HepG2 (cell line): ENCODE results near the gene ATXN1L. TPM values are rescaled to one million over a fixed set of nuclear protein-coding genes. Genes with fewer than 3 reads are reported as not detected.

ENCODE experiments used
- ATAC-seq: fragments of 200-7000 bp; cut with Tn5 transposase; 3 replicates; pipeline ENCODE4 v1.9.1; 2020; ENCODE audit warnings: mild to moderate bottlenecking, moderate library complexity
- BruUV-seq: library from RNA; stranded (reverse); fragments of 400-500 nt; replicated peaks from 2 replicates; lab custom pipeline; 2021; lab: Mats Ljungman, UMichigan
- CTCF ChIA-PET: fragments of 300-600 bp; formaldehyde crosslinking; extraction: SDS; loops from one replicate; lab custom pipeline; 2021; ENCODE audit warnings: low total read pairs, inconsistent platforms, low intra/inter-chr PET ratio; lab: Yijun Ruan, JAX
- POLR2A ChIA-PET: fragments of 350-600 bp; sonication (Branson Sonifier 250); formaldehyde crosslinking; loops from one replicate; lab custom pipeline; 2020; ENCODE audit warnings: antibody characterized with exemption, inconsistent platforms; lab: Yijun Ruan, JAX
- DNase-seq: peaks from one replicate; pipeline ENCODE4 v3.0.0-alpha.2; 2015; ENCODE audit warnings: low spot score
- FAIRE-seq: peaks from 3 replicates; lab custom pipeline; 2011; peaks lifted over from hg19 to GRCh38; lab: Jason Lieb, UNC
- H2AFZ ChIP-seq: one replicate; pipeline ENCODE4 v1.6.1; 2011; ENCODE audit warnings: low read length, inconsistent platforms
- H3K27ac ChIP-seq: fragments of 300-600 bp; 3 replicates; pipeline ENCODE4 v1.8.0; 2011; ENCODE audit warnings: mixed run types, mild to moderate bottlenecking, mixed read lengths, low read length, inconsistent platforms; ENCODE audit not compliant: insufficient read depth; ENCODE audit errors: extremely low read length
- H3K27me3 ChIP-seq, 2 experiments: fragments of 200-600 bp in 1 of 2; 2 replicates in 1 of 2; 3 replicates in 1 of 2; pipeline versions ENCODE4 v1.6.0 to v1.8.0; 2011; ENCODE audit warnings: low read length in 2 of 2, mild to moderate bottlenecking in 2 of 2, moderate library complexity in 2 of 2, inconsistent platforms in 1 of 2; ENCODE audit not compliant: insufficient read depth in 2 of 2, control insufficient read depth in 1 of 2
- H3K36me3 ChIP-seq, 2 experiments: fragments of 200-600 bp in 1 of 2; replicated peaks in 1 of 2; 2 replicates in 1 of 2; 3 replicates in 1 of 2; pipeline versions ENCODE4 v1.5.1 to v1.8.0; 2011; ENCODE audit warnings: low read length in 2 of 2, inconsistent platforms in 1 of 2; ENCODE audit not compliant: insufficient read depth in 2 of 2, control insufficient read depth in 1 of 2
- H3K4me1 ChIP-seq: 2 replicates; pipeline ENCODE4 v1.5.1; 2012; ENCODE audit warnings: low read length, inconsistent platforms; ENCODE audit not compliant: insufficient read depth
- H3K4me2 ChIP-seq: 2 replicates; pipeline ENCODE4 v1.6.0; 2011; ENCODE audit warnings: low read depth, low read length, inconsistent platforms
- H3K4me3 ChIP-seq, 3 experiments: fragments of 200-600 bp in 1 of 3; sonication (generic), shearing (Covaris generic) in 1 of 3; replicated peaks in 1 of 3; 2 replicates each; pipeline ENCODE4 v1.5.1; 2011 to 2016; ENCODE audit warnings: low read length in 3 of 3, inconsistent platforms in 2 of 3, low read depth in 2 of 3, mild to moderate bottlenecking in 2 of 3, control low read depth in 1 of 3, mixed read lengths in 1 of 3; ENCODE audit not compliant: insufficient read depth in 1 of 3
- H3K79me2 ChIP-seq: one replicate; pipeline ENCODE4 v1.6.1; 2011; ENCODE audit warnings: low read length, inconsistent platforms; ENCODE audit not compliant: insufficient read depth
- H3K9ac ChIP-seq: 2 replicates; pipeline ENCODE4 v1.6.0; 2011; ENCODE audit warnings: mild to moderate bottlenecking, low read depth, low read length, inconsistent platforms; ENCODE audit not compliant: insufficient read depth
- H3K9me3 ChIP-seq: 2 replicates; pipeline ENCODE4 v1.5.1; 2012; ENCODE audit warnings: mild to moderate bottlenecking, low read length
- H4K20me1 ChIP-seq: 2 replicates; pipeline ENCODE4 v1.6.0; 2011; ENCODE audit warnings: inconsistent platforms, mild to moderate bottlenecking, low read length, moderate library complexity; ENCODE audit not compliant: insufficient read depth
- KDM2A ChIP-seq: sonication (generic); formaldehyde crosslinking; IDR thresholded peaks from 2 replicates; pipeline ENCODE4 v1.4.0; 2020; ENCODE audit warnings: low read depth, missing genetic modification reagents, borderline replicate concordance
- MEF2D ChIP-seq: sonication (generic); formaldehyde crosslinking; IDR thresholded peaks from 2 replicates; pipeline ENCODE4 v1.5.1; 2020; ENCODE audit warnings: mild to moderate bottlenecking, missing genetic modification reagents
- PITX1 ChIP-seq: sonication (generic); formaldehyde crosslinking; IDR thresholded peaks from 2 replicates; pipeline ENCODE4 v1.5.1; 2020; ENCODE audit warnings: mild to moderate bottlenecking, missing genetic modification reagents
- POLR2A ChIP-seq, 2 experiments: IDR thresholded peaks; 2 replicates each; pipeline ENCODE4 v1.6.1; 2011; ENCODE audit warnings: low read depth in 2 of 2, low read length in 2 of 2, mild to moderate bottlenecking in 1 of 2, moderate library complexity in 1 of 2; ENCODE audit not compliant: insufficient read depth in 1 of 2
- STAT6 ChIP-seq: sonication (generic); formaldehyde crosslinking; IDR thresholded peaks from 2 replicates; pipeline ENCODE4 v1.4.0; 2020; ENCODE audit warnings: missing genetic modification reagents, mild to moderate bottlenecking, borderline replicate concordance
- ZBTB2 ChIP-seq: sonication (generic); formaldehyde crosslinking; IDR thresholded peaks from 2 replicates; pipeline ENCODE4 v1.8.0; 2022; ENCODE audit warnings: low read depth, missing genetic modification reagents
- ZBTB40 ChIP-seq, 2 experiments: fragments of 450-650 bp in 1 of 2; sonication (generic) in 1 of 2; formaldehyde crosslinking in 1 of 2; IDR thresholded peaks; 2 replicates each; pipeline versions ENCODE4 v1.6.1 to v1.8.0; 2016 to 2022; ENCODE audit warnings: antibody characterized with exemption in 1 of 2, mild to moderate bottlenecking in 1 of 2, missing genetic modification reagents in 1 of 2
- ZFP36L1 ChIP-seq: sonication (generic); formaldehyde crosslinking; IDR thresholded peaks from 2 replicates; pipeline ENCODE4 v1.8.0; 2022; ENCODE audit warnings: mild to moderate bottlenecking, missing genetic modification reagents, moderate library complexity
- ZNF484 ChIP-seq: sonication (generic); formaldehyde crosslinking; IDR thresholded peaks from 2 replicates; pipeline ENCODE4 v1.5.1; 2020; ENCODE audit warnings: mild to moderate bottlenecking, low read depth, missing genetic modification reagents, borderline replicate concordance
- ZNF550 ChIP-seq: sonication (generic); formaldehyde crosslinking; IDR thresholded peaks from 2 replicates; pipeline ENCODE4 v1.4.0; 2020; ENCODE audit warnings: mild to moderate bottlenecking, missing genetic modification reagents, borderline replicate concordance
- WGBS: methylation state at CpG from one replicate; pipeline ENCODE4 v1.1.6; 2017; ENCODE audit warnings: low lambda C conversion rate; 5-methylcytosine and 5-hydroxymethylcytosine counted together
- in situ Hi-C: cut with HindIII; loops from 2 replicates; pipeline ENCODE4 v1.10.0; 2017; ENCODE audit warnings: low pct_unique_long_range_greater_than_20kb; ENCODE audit not compliant: extremely low pct_ligation_motif_present
- intact Hi-C: fragments of 100-400 bp; cut with micrococcal nuclease; formaldehyde crosslinking; loops from one replicate; pipeline ENCODE4 v1.10.0; 2022; ENCODE audit not compliant: unreplicated experiment
- polyA plus RNA-seq, 8 experiments: library from polyadenylated mRNA; depleted of rRNA in 3 of 8; stranded (reverse) in 7 of 8; unstranded in 1 of 8; fragments of >200 nt; fragmentation: Illumina TruSeq in 4 of 8; extraction: Trizol in 4 of 8; gene quantifications; 2 replicates each; pipeline versions ENCODE4 v1.2.1 to v1.2.3, GENCODE V29; 2011 to 2016; ENCODE audit warnings: low read depth in 4 of 8, missing spikeins in 1 of 8, mixed read lengths in 1 of 8; ENCODE audit not compliant: insufficient read depth in 1 of 8
- total RNA-seq, 5 experiments: library from RNA; depleted of rRNA; stranded (reverse); fragments of >200 nt; fragmentation: Illumina TruSeq; extraction: Trizol; gene quantifications; 2 replicates each; pipeline ENCODE4 v1.2.3, GENCODE V29; 2016; ENCODE audit warnings: low read depth in 1 of 5

Gene ATXN1L
- total and polyA plus RNA-seq, 2 of the 13 experiments (the other 11 are each of a cell fraction or from before 2014, with no cell fraction given) = 20.0 to 22.4 TPM

GRCh38 chr16:71846431-71846830 is 655 bp downstream of the ATXN1L start:
- ATAC-seq (peak; percentile 9), FAIRE-seq (peak; percentile 8), DNase-seq (no peak)
- ChIA-PET CTCF (no interaction called here), POLR2A (interaction anchor here (1.4 kb wide), 1 partner anchor 37 kb away, joined by 5 read pairs; the partner anchor contains the start of gene AP1G1)
- H3K4me2 ChIP-seq = peak overlapping the region; percentile 91
- peak overlapping the region; percentile 92 for H3K9ac ChIP-seq
- H3K27ac ChIP-seq = peak overlapping the region; percentile 52
- peaks cover 22% of the 10 kb centered on the region for H3K79me2 ChIP-seq
- in situ Hi-C loops (no loop called here), intact Hi-C loops (loop anchor here (5.0 kb wide), 1 partner anchor 39 kb away; the partner anchor contains the start of gene AP1G1)
- H3K9me3 ChIP-seq = no peaks in the 10 kb centered on the region
- no peaks in the 10 kb centered on the region; a peak in 1 of 5 replicates for H3K27me3 ChIP-seq
- H3K4me3 ChIP-seq = peak overlapping the region; percentile 78 to 99 (median 97)
- 0 out of 2 replicates have a peak, but pooled peaks cover 4% of the 10 kb centered on the region for H4K20me1 ChIP-seq
- no TSS peak for BruUV-seq
- WGBS = 2% methylated on average over 15 of the region's 20 CpGs
- no peak overlapping the region for H2AFZ ChIP-seq
- peaks cover 30% of the 10 kb centered on the region for H3K4me1 ChIP-seq
- peaks cover 23 to 24% of the 10 kb centered on the region in 2 experiments for H3K36me3 ChIP-seq
- peak; percentile 10; the same call in 1 of the 2 replicates for TF ChIP-seq KDM2A (CRISPR knock-in tag)
- TF ChIP-seq PITX1 = 0 out of 2 replicates have a peak, but pooled peaks have one; percentile 26
- TF ChIP-seq MEF2D (CRISPR knock-in tag) = 0 out of 2 replicates have a peak, but pooled peaks have one; percentile 42
- TF ChIP-seq ZNF484 (CRISPR knock-in tag) = 0 out of 2 replicates have a peak, but pooled peaks have one; percentile 1
- TF ChIP-seq POLR2A (IDR thresholded peaks at IDR 0.05; ENCODE audit: insufficient read depth in 1 of 2, low read depth in 2 of 2, low read length in 2 of 2) = no peak
- TF ChIP-seq ZBTB40 (IDR thresholded peaks at IDR 0.05) = no peak
- no peak for TF ChIP-seq ZBTB40 (CRISPR knock-in tag; IDR thresholded peaks at IDR 0.05)
- peak; percentile 38; the same call in 1 of the 2 replicates for TF ChIP-seq ZFP36L1 (CRISPR knock-in tag)
- TF ChIP-seq STAT6 = 0 out of 2 replicates have a peak, but pooled peaks have one; percentile 6
- peak; percentile 5; the same call in 1 of the 2 replicates for TF ChIP-seq ZBTB2
- no peak for TF ChIP-seq ZNF550
